Kidney (tissue), 14 donors: ENCODE data around the gene DACT2. TPM values are rescaled to one million over a fixed set of nuclear protein-coding genes. Genes with fewer than 3 reads are reported as not detected.

Source experiments
- DNase-seq, 5 donors: peaks; one replicate each; pipeline ENCODE4 v3.0.0-alpha.2; 2013 to 2020
- FAIRE-seq: peaks from 2 replicates; lab custom pipeline; 2012; peaks lifted over from hg19 to GRCh38; lab: Jason Lieb, UNC
- H3K27ac ChIP-seq, 2 donors: one replicate each; pipeline ENCODE4 v1.7.0; 2013; ENCODE audit warnings: low read depth in 2 of 2, low read length in 2 of 2, inconsistent platforms in 1 of 2
- H3K27me3 ChIP-seq: one replicate; pipeline ENCODE4 v1.7.1; 2013; ENCODE audit warnings: low read length, inconsistent platforms; ENCODE audit not compliant: control insufficient read depth, insufficient read depth
- H3K36me3 ChIP-seq, 3 donors: one replicate each; pipeline versions ENCODE4 v1.7.0 to v1.7.1; 2013; ENCODE audit warnings: low read length in 3 of 3, control low read depth in 1 of 3, inconsistent platforms in 1 of 3; ENCODE audit not compliant: insufficient read depth in 3 of 3, control insufficient read depth in 2 of 3
- H3K4me1 ChIP-seq, 3 donors: one replicate each; pipeline versions ENCODE4 v1.7.0 to v1.7.1; 2013; ENCODE audit warnings: low read length in 3 of 3, inconsistent platforms in 1 of 3, low read depth in 1 of 3; ENCODE audit not compliant: control insufficient read depth in 2 of 3, insufficient read depth in 2 of 3
- H3K4me3 ChIP-seq, 3 donors: one replicate each; pipeline versions ENCODE4 v1.7.0 to v1.8.1; 2013; ENCODE audit warnings: low read length in 3 of 3, control low read depth in 1 of 3, inconsistent platforms in 1 of 3
- H3K9ac ChIP-seq, 3 donors: one replicate each; pipeline versions ENCODE4 v1.7.0 to v1.7.1; 2013; ENCODE audit warnings: low read length in 3 of 3, control low read depth in 1 of 3, inconsistent platforms in 1 of 3
- H3K9me3 ChIP-seq, 3 donors: one replicate each; pipeline versions ENCODE4 v1.7.0 to v1.7.1; 2013; ENCODE audit warnings: low read length in 3 of 3, control low read depth in 1 of 3, inconsistent platforms in 1 of 3; ENCODE audit not compliant: control insufficient read depth in 2 of 3, insufficient read depth in 1 of 3
- intact Hi-C: fragments of 100-400 bp; cut with DNase I; formaldehyde crosslinking; loops from one replicate; pipeline ENCODE4 v1.11.1; 2022
- polyA plus RNA-seq: library from polyadenylated mRNA; stranded (reverse); fragments of 350-450 nt; fragmentation: Illumina TruSeq; extraction: RNeasy Lipid Tissue Mini Kit (QIAGEN cat#74804); gene quantifications from one replicate; pipeline ENCODE4 v1.2.3, GENCODE V29; 2014; ENCODE audit warnings: low read depth, low replicate concordance; ENCODE audit not compliant: insufficient read depth
- total RNA-seq: library from RNA; stranded (reverse); fragmentation: NEBNext Ultra II Directional; extraction: Animal tissue kit (Norgen Biotek cat#: 25700); gene quantifications from one replicate; pipeline ENCODE4 v1.2.1, GENCODE V29; 2021
- TF ChIP-seq, protein P1 (sequence below): IDR thresholded peaks from 3 replicates; pipeline ENCODE4 v1.5.1; 2012; ENCODE audit warnings: mild to moderate bottlenecking, moderate library complexity, borderline replicate concordance; ENCODE audit not compliant: insufficient read depth; ENCODE audit errors: extremely low read depth
- donor health status: control.
- donor health status: control.
- donor health status: control.
- donor health status: control.
- donor health status: control.
- donor health status: DM: yes; HTN: yes; CAD: no.
- donor health status: Normal renal cell carcinoma (clear cell type).

Gene DACT2
- total and polyA plus RNA-seq, 2 donors from 2014 or later, result 4.8 to 5.0 TPM

- Histone ChIP-seq H3K4me3 (no peak overlapping the region), H3K9me3 (no peaks in the 10 kb centered on the region), H3K36me3 (no peaks in the 10 kb centered on the region), H3K4me1 (no peaks in the 10 kb centered on the region), H3K27ac (no peak overlapping the region), H3K27me3 (no peaks in the 10 kb centered on the region), H3K9ac (no peak overlapping the region)
- DNase-seq, result no peak
- FAIRE-seq, result no peak
- TF ChIP-seq, protein P1, sequence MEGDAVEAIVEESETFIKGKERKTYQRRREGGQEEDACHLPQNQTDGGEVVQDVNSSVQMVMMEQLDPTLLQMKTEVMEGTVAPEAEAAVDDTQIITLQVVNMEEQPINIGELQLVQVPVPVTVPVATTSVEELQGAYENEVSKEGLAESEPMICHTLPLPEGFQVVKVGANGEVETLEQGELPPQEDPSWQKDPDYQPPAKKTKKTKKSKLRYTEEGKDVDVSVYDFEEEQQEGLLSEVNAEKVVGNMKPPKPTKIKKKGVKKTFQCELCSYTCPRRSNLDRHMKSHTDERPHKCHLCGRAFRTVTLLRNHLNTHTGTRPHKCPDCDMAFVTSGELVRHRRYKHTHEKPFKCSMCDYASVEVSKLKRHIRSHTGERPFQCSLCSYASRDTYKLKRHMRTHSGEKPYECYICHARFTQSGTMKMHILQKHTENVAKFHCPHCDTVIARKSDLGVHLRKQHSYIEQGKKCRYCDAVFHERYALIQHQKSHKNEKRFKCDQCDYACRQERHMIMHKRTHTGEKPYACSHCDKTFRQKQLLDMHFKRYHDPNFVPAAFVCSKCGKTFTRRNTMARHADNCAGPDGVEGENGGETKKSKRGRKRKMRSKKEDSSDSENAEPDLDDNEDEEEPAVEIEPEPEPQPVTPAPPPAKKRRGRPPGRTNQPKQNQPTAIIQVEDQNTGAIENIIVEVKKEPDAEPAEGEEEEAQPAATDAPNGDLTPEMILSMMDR, result no peak
- intact Hi-C loops, result no loop called here
These were observed 10.8 kb upstream of the DACT2 start for GRCh38 chr6:168330403-168330802.

- intact Hi-C loops, result no loop called here
- no peak overlapping the region for H3K9ac ChIP-seq
- H3K4me1 ChIP-seq, result no peaks in the 10 kb centered on the region
- H3K27me3 ChIP-seq, result no peaks in the 10 kb centered on the region
- FAIRE-seq (no peak), DNase-seq (peak in 1 of 5 donors; percentile 51)
- H3K4me3 ChIP-seq, result no peak overlapping the region
- H3K27ac ChIP-seq, result no peak overlapping the region
- TF ChIP-seq, protein P1, result no peak
- H3K9me3 ChIP-seq, result no peaks in the 10 kb centered on the region
- no peaks in the 10 kb centered on the region for H3K36me3 ChIP-seq
These were observed 8.5 kb upstream of the DACT2 start for GRCh38 chr6:168328086-168328485.

- no peaks in the 10 kb centered on the region for H3K36me3 ChIP-seq
- no peak for FAIRE-seq
- H3K4me3 ChIP-seq, result no peak overlapping the region
- no peak overlapping the region for H3K9ac ChIP-seq
- TF ChIP-seq, protein P1, result no peak
- no peaks in the 10 kb centered on the region for H3K9me3 ChIP-seq
- H3K27me3 ChIP-seq, result no peaks in the 10 kb centered on the region
- intact Hi-C loops, result no loop called here
- peak in 2 of 5 donors; percentile 45 to 58 for DNase-seq
- no peak overlapping the region for H3K27ac ChIP-seq
- no peaks in the 10 kb centered on the region for H3K4me1 ChIP-seq
These were observed 7.0 kb upstream of the DACT2 start for GRCh38 chr6:168326294-168327261.
